Astrocyte of the spinal cord (primary cell): Measurements from ENCODE around the gene NEDD4.
A peak's percentile ranks its signal among the peaks of the same experiment; 100 is the strongest.

ENCODE experiments used
- DNase-seq: peaks from one replicate; pipeline ENCODE4 v3.0.0; 2011; ENCODE audit warnings: low read depth, low spot score
- H3K4me3 ChIP-seq: 2 replicates; pipeline ENCODE4 v1.5.1; 2011; ENCODE audit warnings: low read depth, mild to moderate bottlenecking, low read length, moderate library complexity
- CTCF ChIP-seq: IDR thresholded peaks from 2 replicates; pipeline ENCODE4 v1.5.1; 2012; ENCODE audit warnings: low read depth, mild to moderate bottlenecking, low read length, inconsistent platforms
- in situ Hi-C: cut with HindIII; loops from 2 replicates; pipeline ENCODE4 v1.10.0; 2017; ENCODE audit warnings: low sequenced_read_pairs

NEDD4 gene

GRCh38 chr15:55800216-55800615 is 193.2 kb downstream of the NEDD4 start:
- no peak for TF ChIP-seq CTCF
- H3K4me3 ChIP-seq: no peak overlapping the region
- in situ Hi-C loops: no loop called here
- no peak for DNase-seq

- no peak overlapping the region for H3K4me3 ChIP-seq
- peak; percentile 77 for TF ChIP-seq CTCF
- in situ Hi-C loops: no loop called here
- peak; percentile 59 for DNase-seq
Measured at GRCh38 chr15:55799291-55800212, 193.9 kb downstream of the NEDD4 start.

- H3K4me3 ChIP-seq: no peak overlapping the region
- no peak for TF ChIP-seq CTCF
- in situ Hi-C loops: no loop called here
- DNase-seq: no peak
Measured at GRCh38 chr15:55796321-55796965, 197.0 kb downstream of the NEDD4 start.

GRCh38 chr15:55795031-55795430 is 198.4 kb downstream of the NEDD4 start:
- DNase-seq: no peak
- in situ Hi-C loops: no loop called here
- TF ChIP-seq CTCF: no peak
- H3K4me3 ChIP-seq: no peak overlapping the region

- TF ChIP-seq CTCF: no peak
- in situ Hi-C loops: no loop called here
- no peak overlapping the region for H3K4me3 ChIP-seq
- DNase-seq: peak; percentile 66
Measured at GRCh38 chr15:55791551-55792400, 201.6 kb downstream of the NEDD4 start.

- in situ Hi-C loops: no loop called here
- no peak overlapping the region for H3K4me3 ChIP-seq
- DNase-seq: no peak
- peak; percentile 60 for TF ChIP-seq CTCF
Measured at GRCh38 chr15:55789066-55789660, 204.2 kb downstream of the NEDD4 start.
